HG02571 (cell line): ENCODE results near the gene DNTT.
A peak's percentile ranks its signal among the peaks of the same experiment; 100 is the strongest.

Experiments
- ATAC-seq: cut with Tn5 transposase; IDR thresholded peaks from one replicate; pipeline ENCODE4 v1.9.1; 2021; ENCODE audit warnings: mild to moderate bottlenecking, moderate library complexity; ENCODE audit not compliant: unreplicated experiment

The DNTT gene

DNA sequence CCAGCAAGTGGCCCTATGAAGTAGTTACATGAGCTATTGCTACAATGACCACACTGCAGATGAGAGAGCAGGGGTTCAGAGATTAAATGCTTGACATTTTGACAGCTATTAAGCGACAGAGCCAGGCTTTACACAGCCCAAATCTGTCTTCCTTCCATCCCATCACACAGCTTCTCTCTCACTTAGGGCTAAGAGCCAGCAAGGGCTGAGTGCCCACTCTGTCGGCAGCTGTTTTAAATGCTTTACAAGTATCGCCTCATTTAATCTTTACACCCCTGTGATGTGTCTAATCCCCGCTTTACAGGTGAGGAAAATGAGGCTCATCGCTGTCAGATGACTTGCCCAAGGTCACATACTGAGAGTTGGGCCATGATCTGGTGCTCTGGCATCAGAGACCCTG lies 69.8 kb downstream of the DNTT start:
- no peak for ATAC-seq

GRCh38 chr10:96374639-96374984 lies 70.4 kb downstream of the DNTT start:
- ATAC-seq, result no peak

GRCh38 chr10:96374985-96375830 lies 71.0 kb downstream of the DNTT start:
- peak; percentile 45 for ATAC-seq

- no peak for ATAC-seq
These were observed 72.2 kb downstream of the DNTT start for GRCh38 chr10:96376483-96376882.

GRCh38 chr10:96377816-96378294 lies 73.6 kb downstream of the DNTT start:
- no peak for ATAC-seq

- no peak for ATAC-seq
These were observed 74.5 kb downstream of the DNTT start for GRCh38 chr10:96378741-96379140.

GRCh38 chr10:96379758-96380157 lies 75.5 kb downstream of the DNTT start:
- ATAC-seq, result no peak

DNA sequence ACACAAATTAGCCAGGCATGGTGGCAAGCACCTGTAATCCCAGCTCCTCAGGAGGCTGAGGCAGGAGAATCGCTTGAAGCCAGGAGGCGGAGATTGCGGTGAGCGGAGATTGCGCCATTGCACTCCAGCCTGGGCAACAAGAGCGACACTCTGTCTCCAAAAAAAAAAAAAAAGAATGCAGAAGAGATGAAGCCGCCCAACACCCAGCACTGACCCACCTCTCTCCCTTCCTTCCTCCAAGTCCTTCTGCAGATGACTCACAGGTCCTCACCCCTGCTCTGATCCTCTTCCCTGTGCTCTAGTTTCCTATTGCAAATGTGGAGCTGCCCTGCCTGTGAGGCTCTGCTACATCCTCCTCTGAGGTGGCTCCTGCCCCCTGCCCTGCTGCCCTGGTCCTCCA lies 76.6 kb downstream of the DNTT start:
- ATAC-seq, result no peak

GRCh38 chr10:96384506-96384905 lies 80.3 kb downstream of the DNTT start:
- no peak for ATAC-seq

GRCh38 chr10:96387161-96387560 lies 82.9 kb downstream of the DNTT start:
- no peak for ATAC-seq

DNA sequence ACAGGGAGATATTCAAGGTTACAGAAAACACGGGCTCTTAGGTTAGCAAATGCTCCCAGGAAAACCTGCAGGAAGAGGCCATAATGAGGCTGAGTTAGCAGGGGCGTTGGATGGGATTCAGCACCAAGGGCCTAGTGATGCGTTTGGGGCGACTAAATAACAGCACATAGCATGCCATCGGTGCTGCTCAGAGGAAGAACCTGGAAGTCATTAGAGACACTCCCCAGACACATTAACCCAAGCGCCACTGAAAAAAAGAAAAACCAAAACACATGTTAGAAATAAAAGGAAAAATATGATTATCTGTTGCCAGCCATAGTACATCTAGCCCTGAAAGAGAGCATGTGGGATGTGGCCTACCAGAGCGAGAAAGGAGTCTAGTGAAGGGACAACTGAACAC lies 83.4 kb downstream of the DNTT start:
- no peak for ATAC-seq
